Psoas muscle (tissue), 8 donors: ENCODE results near the gene ADPRH. TPM values are rescaled to one million over a fixed set of nuclear protein-coding genes. Genes with fewer than 3 reads are reported as not detected.
A peak's percentile ranks its signal among the peaks of the same experiment; 100 is the strongest.

Experiments used
- ATAC-seq, 4 donors: fragments of 200-7000 bp; cut with Tn5 transposase; one replicate each; pipeline ENCODE4 v1.9.1; 2020; ENCODE audit warnings: moderate library complexity in 3 of 4, mild to moderate bottlenecking in 2 of 4
- DNase-seq, 2 donors: peaks; one replicate each; pipeline ENCODE4 v3.0.0-alpha.2; 2020
- H3K27ac ChIP-seq: fragments of 200-600 bp; one replicate; pipeline ENCODE4 v1.8.0; 2022
- H3K27me3 ChIP-seq, 3 donors: fragments of 200-600 bp in 1 of 3; one replicate each; pipeline versions ENCODE4 v1.6.1 to v1.8.0; 2013 to 2022; ENCODE audit warnings: low read length in 2 of 3, mild to moderate bottlenecking in 2 of 3, moderate library complexity in 1 of 3; ENCODE audit not compliant: insufficient read depth in 3 of 3
- H3K36me3 ChIP-seq, 2 donors: fragments of 200-600 bp in 1 of 2; one replicate each; pipeline versions ENCODE4 v1.6.1 to v1.8.0; 2013 to 2022; ENCODE audit warnings: low read depth in 1 of 2, mild to moderate bottlenecking in 1 of 2, moderate library complexity in 1 of 2; ENCODE audit not compliant: insufficient read depth in 1 of 2
- H3K4me1 ChIP-seq: fragments of 200-600 bp; one replicate; pipeline ENCODE4 v1.8.0; 2022
- H3K4me3 ChIP-seq: fragments of 200-600 bp; one replicate; pipeline ENCODE4 v1.8.0; 2022; ENCODE audit warnings: mild to moderate bottlenecking
- H3K9me3 ChIP-seq: fragments of 200-600 bp; one replicate; pipeline ENCODE4 v1.8.0; 2022
- CTCF ChIP-seq: fragments of 200-600 bp; IDR thresholded peaks from one replicate; pipeline ENCODE4 v1.8.0; 2022; ENCODE audit warnings: antibody characterized with exemption
- WGBS, 3 donors: extraction: QIAGEN DNeasy Blood & Tissue Kit; methylation state at CpG; one replicate each; pipeline versions ENCODE4 v1.1.6 to v1.1.7; 2013; 5-methylcytosine and 5-hydroxymethylcytosine counted together
- intact Hi-C, 2 donors: fragments of 100-400 bp; cut with DNase I; formaldehyde crosslinking; loops; one replicate each; pipeline versions ENCODE4 v1.11.0 to v1.14.2; 2022
- polyA plus RNA-seq, 3 donors: library from polyadenylated mRNA; stranded (reverse); fragments of 200-250 nt; gene quantifications; one replicate each; pipeline ENCODE4 v1.2.3, GENCODE V29; 2013
- total RNA-seq, 4 donors: library from RNA; stranded (reverse); fragmentation: NEBNext Ultra II Directional in 2 of 4; extraction: Animal tissue kit (Norgen Biotek cat#: 25700) in 2 of 4; gene quantifications; one replicate each; pipeline versions ENCODE4 v1.2.1 to v1.2.4, GENCODE V29; 2021 to 2023
- donor health status: healthy with polysubstance abuse.
- donor health status: DM: no; HTN: no; CAD: no; lungs with moderate emphysema.
- donor health status: Bipolar disorder and iron deficiency.
- donor health status: healthy.
- donor health status: DM: yes; HTN: yes; CAD: no.
- donor health status: DM: no; HTN: no; CAD: no.
- donor health status: DM: no; HTN: no; CAD: no.
- donor health status: DM: yes; HTN: yes; CAD: no.

Gene ADPRH
- total and polyA plus RNA-seq, 7 donors: 5.2 to 16.9 (median 14.7) TPM

GRCh38 chr3:119597548-119598288 lies 18.4 kb downstream of the ADPRH start, which contains the start of gene PLA1A:
PLA1A (plus strand) TSS chr3:119597885; CDS start chr3:119597914, 29 bp downstream.
- no peak for ATAC-seq
- peak within 1 kb of the TSS; percentile 92 for H3K27ac ChIP-seq
- no peaks in the 10 kb centered on the region for H3K27me3 ChIP-seq

GRCh38 chr3:119598410-119599098 lies 19.3 kb downstream of the ADPRH start:
- TF ChIP-seq CTCF: no peak
- H3K27ac ChIP-seq: peak overlapping the region; percentile 92
- H3K4me3 ChIP-seq: peak overlapping the region; percentile 33
- peaks cover 47% of the 10 kb centered on the region for H3K4me1 ChIP-seq
- WGBS, 3 donors: 74 to 84% (median 80%) methylated on average over 1 of the region's 1 CpG
- no peak for DNase-seq
- no peaks in the 10 kb centered on the region for H3K27me3 ChIP-seq
- H3K36me3 ChIP-seq: no peaks in the 10 kb centered on the region
- no peaks in the 10 kb centered on the region for H3K9me3 ChIP-seq
- no peak for ATAC-seq
- intact Hi-C loops: loop anchor here (2.0 to 5.0 kb wide), 3 partner anchors 32 to 79 kb away; partner anchors contain the start of gene COX17 (in 1 of the 2)

More at GRCh38 chr3:119597548-119598288, 18.4 kb downstream of the ADPRH start, which contains the start of gene PLA1A:
- DNase-seq: no peak
- WGBS, 3 donors: 45 to 52% (median 49%) methylated on average over 7 of the region's 7 CpGs
- H3K4me1 ChIP-seq: peaks cover 47% of the 10 kb centered on the region
- intact Hi-C loops: loop anchor here (2.0 to 5.0 kb wide), 3 partner anchors 33 to 80 kb away; partner anchors contain the start of gene COX17 (in 1 of the 2)
- no peaks in the 10 kb centered on the region for H3K36me3 ChIP-seq
- no peaks in the 10 kb centered on the region for H3K9me3 ChIP-seq
- peak within 1 kb of the TSS; percentile 33 for H3K4me3 ChIP-seq
- TF ChIP-seq CTCF: no peak

GRCh38 chr3:119599558-119600174 lies 20.4 kb downstream of the ADPRH start:
- H3K36me3 ChIP-seq: no peaks in the 10 kb centered on the region
- intact Hi-C loops: loop anchor here (2.0 to 5.0 kb wide), 3 partner anchors 31 to 78 kb away; partner anchors contain the start of gene COX17 (in 1 of the 2)
- no peaks in the 10 kb centered on the region for H3K27me3 ChIP-seq
- DNase-seq (no peak), ATAC-seq (no peak)
- peaks cover 47% of the 10 kb centered on the region for H3K4me1 ChIP-seq
- TF ChIP-seq CTCF: no peak
- no peak overlapping the region for H3K27ac ChIP-seq
- no peaks in the 10 kb centered on the region for H3K9me3 ChIP-seq
- H3K4me3 ChIP-seq: no peak overlapping the region
- 87 to 96% (median 91%) methylated on average over 6 of the region's 6 CpGs for WGBS, 3 donors

- Histone ChIP-seq H3K4me3 (no peak overlapping the region), H3K4me1 (peaks cover 40% of the 10 kb centered on the region), H3K9me3 (no peaks in the 10 kb centered on the region), H3K27me3 (no peaks in the 10 kb centered on the region), H3K27ac (no peak overlapping the region), H3K36me3 (no peaks in the 10 kb centered on the region)
- intact Hi-C loops: no loop called here
- ATAC-seq: peak in 3 of 4 donors; percentile 43 to 72 (median 61)
- peak; percentile 26 to 59 for DNase-seq
- 66 to 73% (median 68%) methylated on average over 4 to 5 of the region's 5 CpGs for WGBS, 3 donors
- TF ChIP-seq CTCF: peak; percentile 31
Observed at GRCh38 chr3:119600732-119601131, 21.4 kb downstream of the ADPRH start.
